ENCODE data around the gene ZFPM1. TPM values are rescaled to one million over a fixed set of nuclear protein-coding genes. Genes with fewer than 3 reads are reported as not detected.

The ZFPM1 gene
- total RNA-seq, 1 experiment from 2014 or later, result 14.6 TPM

DNA sequence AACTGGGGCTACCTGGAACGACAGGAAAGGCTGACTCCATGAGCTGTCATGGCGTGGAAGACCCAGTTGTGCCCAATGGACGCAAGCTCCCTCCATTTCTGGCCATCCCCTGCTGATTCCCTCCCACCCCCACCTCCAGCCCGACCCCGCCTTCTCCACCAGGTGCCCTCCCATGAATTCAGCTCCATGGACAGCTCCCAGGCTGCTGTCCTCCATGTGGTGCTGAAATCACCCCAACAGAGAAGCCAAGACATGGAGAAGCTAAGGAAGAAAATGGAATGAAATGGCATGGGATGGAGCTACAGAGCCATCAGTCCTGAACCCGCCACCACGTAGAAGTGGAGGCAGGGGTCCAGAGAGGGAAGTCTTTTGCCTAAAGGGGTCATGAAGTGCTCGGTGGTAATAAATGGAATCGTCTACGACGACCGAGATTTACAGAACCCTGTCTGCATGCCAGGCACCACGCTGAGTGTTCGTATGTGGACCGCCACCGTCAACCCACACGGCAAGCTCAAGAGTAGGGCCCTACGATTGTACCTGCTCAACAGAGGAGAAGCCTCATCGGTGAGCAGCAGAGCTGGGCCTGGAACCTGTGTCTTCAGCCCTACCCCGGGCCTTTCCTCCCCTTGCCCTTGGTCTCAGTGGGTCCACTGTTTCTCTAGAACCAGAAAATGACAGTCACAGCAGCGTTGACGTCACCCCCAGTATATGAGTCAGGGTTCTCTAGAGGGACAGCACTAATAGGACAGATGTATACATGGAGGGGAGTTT lies 107.8 kb downstream of the ZFPM1 start:
- Histone ChIP-seq H3K79me2 (ENCODE audit: insufficient read depth, low read length) (no peaks in the 10 kb centered on the region), H3K9me3 (ENCODE audit: control insufficient read depth in 1 of 2, insufficient read depth in 1 of 2, low read depth in 1 of 2, low read length in 2 of 2) (peaks cover 0 to 5% of the 10 kb centered on the region in 2 experiments; a peak in 1 of 4 replicates), H3K9ac (ENCODE audit: low read length) (no peak overlapping the region), H2AFZ (ENCODE audit: low read depth, low read length, poor library complexity, severe bottlenecking) (no peak overlapping the region), H3K27ac (ENCODE audit: low read depth, low read length) (no peak overlapping the region), H3K4me3 (replicated peaks in 1 of 2; ENCODE audit: low read depth in 1 of 2, low read length in 2 of 2) (no peak overlapping the region), H3K27me3 (ENCODE audit: insufficient read depth, low read length) (no peaks in the 10 kb centered on the region), H3K4me2 (ENCODE audit: low read length) (no peak overlapping the region), H3K36me3 (ENCODE audit: control insufficient read depth in 1 of 2, insufficient read depth in 2 of 2, low read length in 2 of 2) (no peaks in the 10 kb centered on the region), H3K9me2 (ENCODE audit: insufficient read depth) (no peaks in the 10 kb centered on the region), H4K20me1 (ENCODE audit: insufficient read depth) (no peaks in the 10 kb centered on the region), H3K4me1 (ENCODE audit: control insufficient read depth in 1 of 2, insufficient read depth in 2 of 2, low read length in 2 of 2) (peaks cover 10 to 25% of the 10 kb centered on the region in 2 experiments; a peak in 3 of 4 replicates)
- intact Hi-C loops (cut with micrococcal nuclease), result no loop called here
- ChIA-PET POLR2A (no interaction called here), CTCF (interaction anchor here (0.6 to 3.5 kb wide), 4 partner anchors 10 to 141 kb away, joined by 3 to 15 read pairs (median 8); partner anchors contain the start of gene ZC3H18), RAD21 (ENCODE audit: low non-redundant PET in 1 of 2, low total read pairs in 2 of 2, uncharacterized antibody in 2 of 2, unreplicated experiment in 2 of 2) (interaction anchor here in 1 of 2 experiments (1.0 kb wide), 1 partner anchor 123 kb away, joined by 3 read pairs; no protein-coding TSS in a partner anchor)
- peak; percentile 98 for TF ChIP-seq REST (IDR thresholded peaks at IDR 0.05; ENCODE audit: low read depth)
- no peak for TF ChIP-seq SP1 (IDR thresholded peaks at IDR 0.05; ENCODE audit: low read depth)
- TF ChIP-seq SIN3A (IDR thresholded peaks at IDR 0.05; ENCODE audit: low read depth), result peak; percentile 92
- TF ChIP-seq, protein P1, sequence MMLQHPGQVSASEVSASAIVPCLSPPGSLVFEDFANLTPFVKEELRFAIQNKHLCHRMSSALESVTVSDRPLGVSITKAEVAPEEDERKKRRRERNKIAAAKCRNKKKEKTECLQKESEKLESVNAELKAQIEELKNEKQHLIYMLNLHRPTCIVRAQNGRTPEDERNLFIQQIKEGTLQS (IDR thresholded peaks at IDR 0.05), result no peak
- no peak for TF ChIP-seq EGR1 (IDR thresholded peaks at IDR 0.05; ENCODE audit: low read depth)
- peak; percentile 21; the same call in 1 of the 2 replicates for ATAC-seq
- no peak for DNase-seq (ENCODE audit: low read depth, low spot score)
- no TSS peak for BruUV-seq (replicated peaks)

Data from HCT116 (cell line).